ENCODE measurements around the gene EPHB2.
"Not testable (repeated sequence)": the region's sequence is repeated elsewhere in the genome, so short reads cannot be mapped to it uniquely, and the experiment has no call there.

EPHB2 gene

DNA sequence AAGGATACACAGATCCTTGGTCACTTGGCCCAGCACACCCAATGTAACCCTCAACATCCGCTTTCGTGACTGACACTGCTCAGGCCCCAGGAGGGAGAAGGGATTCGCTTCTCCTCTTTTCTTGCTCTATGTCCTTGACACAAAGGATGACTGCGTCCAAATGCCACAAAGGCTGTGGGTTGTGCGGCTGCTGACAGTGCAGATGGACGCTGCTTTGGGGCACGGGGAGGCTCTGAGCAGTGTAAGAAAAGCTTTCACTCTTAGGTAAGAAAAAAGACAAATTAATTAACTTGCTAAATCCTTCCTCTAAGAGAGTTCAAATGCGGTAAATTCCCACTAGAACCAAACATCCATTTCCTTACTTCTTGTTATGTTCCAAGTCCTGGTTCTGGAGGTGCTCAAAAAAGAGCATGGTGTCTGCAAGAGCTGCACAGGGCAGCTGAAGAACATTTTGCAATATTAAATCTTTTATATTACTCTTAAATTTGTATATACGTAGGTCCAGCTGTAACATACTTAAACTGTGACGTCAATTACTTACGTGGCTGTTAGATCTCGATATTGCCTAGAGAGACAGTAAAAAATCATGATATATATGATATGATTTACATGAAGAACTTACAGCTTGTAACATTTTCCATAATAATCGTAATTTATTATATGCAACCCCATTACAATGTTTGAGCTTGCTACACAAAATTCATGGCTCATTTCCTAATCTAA lies 19.4 kb upstream of the EPHB2 start:
- DNase-seq (ENCODE audit: low read depth) = no peak

DNA sequence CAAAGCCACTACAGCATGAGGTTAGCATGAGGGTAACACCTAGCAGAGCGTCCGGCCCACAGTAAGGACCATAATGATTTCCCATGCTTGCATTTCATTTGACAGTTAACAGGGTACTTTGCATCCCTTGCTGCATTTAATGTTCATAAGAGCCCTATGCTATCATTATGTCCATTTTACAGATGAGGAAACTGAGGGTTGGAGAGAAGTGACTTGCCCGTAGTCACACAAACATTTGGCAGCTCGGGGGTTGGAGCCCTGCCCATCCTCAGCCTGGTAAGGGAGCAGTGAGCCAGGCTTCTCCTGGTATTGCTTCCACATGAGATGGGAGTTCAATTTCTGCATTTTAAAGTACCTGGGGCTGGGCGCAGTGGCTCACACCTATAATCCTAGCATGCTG lies 16.5 kb upstream of the EPHB2 start:
- no peak for DNase-seq (ENCODE audit: low read depth)

DNA sequence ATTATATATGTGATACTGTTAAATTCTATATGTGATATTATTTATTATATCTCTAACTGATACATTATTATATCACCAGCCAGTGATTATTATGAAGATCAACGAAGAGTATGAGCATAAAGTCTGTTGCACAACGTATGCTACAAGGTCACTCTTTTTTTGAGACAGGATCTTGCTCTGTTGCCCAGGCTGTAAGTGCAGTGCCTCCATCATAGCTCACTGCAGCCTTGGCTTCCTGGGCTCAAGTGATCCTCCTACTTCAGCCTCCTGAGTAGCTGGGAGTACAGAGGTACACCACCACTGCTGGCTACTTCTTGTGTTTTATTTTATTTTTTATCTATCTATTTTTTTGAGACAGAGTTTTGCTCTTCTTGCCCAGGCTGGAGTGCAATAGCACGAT lies 14.0 kb upstream of the EPHB2 start:
- no peak for DNase-seq (ENCODE audit: low read depth)

DNA sequence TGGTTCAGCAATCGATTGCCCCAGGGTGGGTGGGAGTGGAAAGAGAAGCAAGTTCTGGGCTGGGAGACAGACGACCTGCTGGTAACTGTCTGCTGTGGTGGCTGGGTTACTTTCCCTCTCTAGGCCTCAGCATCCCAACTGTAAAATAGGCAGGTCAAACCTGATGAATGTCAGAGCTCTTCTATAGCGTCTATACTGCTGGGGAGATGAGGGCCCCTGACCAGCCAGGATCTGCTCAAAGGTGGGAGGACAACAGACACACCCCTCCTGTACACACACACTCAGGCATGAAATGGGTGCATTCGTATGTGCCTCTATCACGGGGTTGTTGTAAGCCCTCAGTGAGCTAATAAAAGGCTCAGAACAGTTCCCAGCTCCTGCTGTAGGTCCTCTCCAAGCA lies 12.7 kb upstream of the EPHB2 start:
- no peak for DNase-seq (ENCODE audit: low read depth)

DNA sequence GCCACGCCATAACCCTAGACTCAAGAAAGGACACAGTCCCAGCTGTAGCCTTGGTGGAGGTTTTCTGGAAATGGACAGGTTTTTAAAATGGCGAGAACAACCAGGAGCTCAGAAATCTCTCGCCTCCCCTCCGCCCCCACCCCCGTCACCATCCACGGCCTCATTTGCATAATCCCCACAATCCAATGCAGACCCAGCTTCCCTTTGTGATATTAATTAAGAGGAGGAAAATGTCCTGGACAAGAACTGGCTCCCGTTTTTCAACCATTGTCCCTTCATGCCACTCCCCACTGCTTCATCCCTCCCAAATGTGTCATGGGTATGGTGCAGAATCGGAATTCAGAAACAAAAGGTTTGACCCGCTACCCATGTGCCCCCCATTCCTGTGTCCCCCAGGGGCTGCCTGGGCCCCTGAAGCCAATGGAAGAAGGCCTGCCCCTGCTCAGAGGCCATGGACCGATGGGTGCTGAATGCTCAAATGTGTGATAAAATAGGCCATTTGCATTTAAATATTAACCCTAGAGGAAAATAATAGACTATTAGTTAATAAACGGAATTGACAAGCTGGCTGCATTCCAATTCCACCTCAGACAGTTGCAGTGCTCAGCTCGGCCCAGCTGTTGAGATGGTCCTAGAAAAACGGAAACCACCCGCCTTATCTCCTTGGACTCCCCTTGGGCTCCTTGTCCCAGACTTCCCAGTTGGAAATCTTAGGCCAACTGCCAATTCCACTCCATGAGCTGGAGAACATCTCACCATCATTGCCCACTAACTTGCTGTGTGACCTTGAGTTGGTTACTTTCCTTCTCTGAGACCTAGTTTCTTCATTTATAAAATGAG lies 10.7 kb upstream of the EPHB2 start:
- DNase-seq (ENCODE audit: low read depth) = no peak

DNA sequence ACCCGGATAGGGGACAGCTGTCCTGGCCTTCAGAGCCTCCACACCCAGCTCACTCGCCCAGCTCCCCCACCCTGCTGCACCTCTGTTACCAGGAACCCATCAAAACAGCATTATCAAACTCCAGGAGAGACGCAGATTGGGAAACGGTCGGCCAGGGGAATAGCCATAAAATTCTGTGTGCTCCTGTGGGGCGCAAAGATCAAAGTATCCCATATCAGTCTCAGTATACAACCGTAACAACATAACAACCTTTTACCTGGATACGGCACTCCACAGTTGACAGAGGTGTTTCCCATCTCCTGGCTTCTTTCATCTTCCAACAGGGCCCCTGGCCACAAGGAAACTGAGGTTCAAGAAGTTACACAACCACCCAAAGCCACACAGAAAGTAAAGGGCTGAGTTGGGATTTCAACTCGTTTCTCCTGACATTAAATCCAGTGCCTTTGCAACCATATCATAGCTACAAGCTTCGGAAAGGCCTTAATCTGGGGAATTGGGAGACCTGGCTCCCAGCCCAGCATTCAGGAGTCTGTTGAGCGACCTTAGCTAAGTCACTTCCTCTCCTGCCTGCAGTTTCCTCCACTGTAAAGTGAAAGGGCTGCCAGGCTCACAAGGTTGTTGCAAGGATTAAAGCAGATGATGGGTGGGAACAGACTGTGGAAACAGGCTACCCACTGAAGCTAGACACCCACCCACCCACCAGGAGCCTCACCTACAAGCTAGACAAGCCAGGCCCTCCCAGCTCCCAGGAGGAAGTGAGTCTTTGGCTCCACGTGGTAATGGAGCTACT lies 8.1 kb upstream of the EPHB2 start:
- no peak for DNase-seq (ENCODE audit: low read depth)

DNA sequence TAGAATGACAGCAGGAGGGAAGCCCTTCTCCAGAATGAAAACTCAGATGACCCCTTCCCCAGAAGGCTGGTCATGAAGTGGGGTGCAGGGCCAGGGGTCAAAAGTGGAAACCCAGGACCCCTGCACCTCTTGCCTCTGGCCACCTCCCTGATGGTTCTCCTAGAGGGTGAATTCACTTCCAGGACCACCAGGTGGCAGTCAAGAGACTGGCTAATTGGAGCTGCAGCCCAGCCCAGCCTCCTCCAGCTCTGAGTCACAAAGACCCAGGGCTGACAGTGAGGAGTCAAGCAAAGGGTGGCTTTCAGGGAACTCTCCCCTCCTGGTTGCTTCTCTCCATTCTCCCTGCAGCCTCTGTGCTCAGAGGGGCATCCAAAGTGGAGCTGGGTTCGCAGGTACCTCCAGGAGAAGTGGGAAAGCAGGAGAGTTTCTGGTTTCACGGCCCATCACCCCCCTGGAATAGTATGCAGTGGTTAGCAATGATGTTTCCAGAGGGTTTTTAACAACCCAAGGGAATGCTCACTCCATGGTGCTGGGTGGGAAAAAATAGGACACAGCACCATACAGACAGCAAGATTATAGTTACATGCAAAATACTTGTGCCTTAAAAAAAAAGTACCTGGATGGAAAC lies 6.1 kb upstream of the EPHB2 start:
- peak; percentile 79 for DNase-seq (ENCODE audit: low read depth)

DNA sequence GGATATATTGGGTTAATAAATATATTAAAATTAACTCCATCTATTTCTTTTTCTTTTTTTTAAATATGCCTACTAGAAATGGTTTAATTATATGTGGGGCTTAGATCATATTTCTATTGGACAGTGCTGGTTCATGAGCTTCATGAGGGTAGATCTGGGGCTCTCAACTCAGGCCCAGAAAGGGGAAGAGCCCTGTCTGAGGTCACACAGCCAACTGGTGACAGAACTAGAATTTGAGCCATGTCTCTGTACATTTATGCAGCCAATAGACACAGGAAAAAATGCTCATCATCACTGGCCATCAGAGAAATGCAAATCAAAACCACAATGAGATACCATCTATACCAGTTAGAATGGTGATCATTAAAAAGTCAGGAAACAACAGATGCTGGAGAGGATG lies 5.1 kb upstream of the EPHB2 start:
- DNase-seq (ENCODE audit: low read depth) = no peak

DNA sequence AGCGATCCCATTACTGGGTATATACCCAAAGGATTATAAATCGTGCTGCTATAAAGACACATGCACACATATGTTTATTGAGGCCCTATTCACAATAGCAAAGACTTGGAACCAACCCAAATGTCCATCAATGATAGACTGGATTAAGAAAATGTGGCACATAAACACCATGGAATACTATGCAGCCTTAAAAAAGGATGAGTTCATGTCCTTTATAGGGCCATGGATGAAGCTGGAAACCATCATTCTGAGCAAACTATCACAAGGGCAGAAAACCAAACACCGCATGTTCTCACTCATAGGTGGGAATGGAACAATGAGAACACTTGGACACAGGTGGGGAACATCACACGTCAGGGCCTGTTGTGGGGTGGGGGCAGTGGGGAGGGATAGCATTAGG lies 4.5 kb upstream of the EPHB2 start:
- not testable (repeated sequence) for DNase-seq (ENCODE audit: low read depth)

DNA sequence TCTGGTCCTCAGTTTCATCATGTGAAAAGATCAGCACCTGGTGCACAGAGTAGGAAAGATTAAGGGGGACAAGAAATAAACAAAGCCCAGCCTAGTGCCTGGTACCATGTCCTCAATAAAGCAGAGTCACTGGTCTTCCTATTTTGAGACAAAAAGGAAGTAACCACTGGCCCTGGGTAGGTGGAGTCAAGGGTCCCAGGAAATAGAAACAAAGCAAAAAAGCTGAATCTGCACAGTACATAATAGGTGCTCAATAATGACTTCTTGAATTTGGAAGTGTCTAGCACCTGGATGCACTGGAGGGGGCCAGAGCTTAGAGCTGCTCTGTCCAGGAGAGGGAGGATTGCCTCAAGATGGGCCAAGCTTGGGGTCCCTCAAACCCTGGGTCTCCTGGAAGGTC lies 1.9 kb upstream of the EPHB2 start:
- DNase-seq (ENCODE audit: low read depth) = no peak

DNA sequence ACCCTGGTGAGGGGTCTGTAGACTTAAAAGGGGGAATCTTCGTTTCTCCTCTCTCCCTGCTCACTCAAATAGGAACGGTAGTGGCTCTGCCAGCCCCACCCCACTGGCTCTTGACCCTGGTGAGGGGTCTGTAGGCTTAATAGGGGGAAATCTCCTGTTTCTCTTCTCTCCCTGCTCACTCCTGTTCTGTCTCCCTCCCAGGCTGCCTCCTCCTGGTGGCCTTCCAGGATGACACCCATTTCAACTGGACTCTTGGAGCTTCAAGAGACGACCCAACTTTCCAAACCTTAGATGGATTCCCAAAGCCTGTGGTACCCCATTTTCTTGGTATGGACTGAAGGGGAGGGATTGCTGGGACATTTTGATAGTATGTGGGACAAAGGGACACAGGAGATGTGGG lies 1.4 kb upstream of the EPHB2 start:
- no peak for DNase-seq (ENCODE audit: low read depth)

DNA sequence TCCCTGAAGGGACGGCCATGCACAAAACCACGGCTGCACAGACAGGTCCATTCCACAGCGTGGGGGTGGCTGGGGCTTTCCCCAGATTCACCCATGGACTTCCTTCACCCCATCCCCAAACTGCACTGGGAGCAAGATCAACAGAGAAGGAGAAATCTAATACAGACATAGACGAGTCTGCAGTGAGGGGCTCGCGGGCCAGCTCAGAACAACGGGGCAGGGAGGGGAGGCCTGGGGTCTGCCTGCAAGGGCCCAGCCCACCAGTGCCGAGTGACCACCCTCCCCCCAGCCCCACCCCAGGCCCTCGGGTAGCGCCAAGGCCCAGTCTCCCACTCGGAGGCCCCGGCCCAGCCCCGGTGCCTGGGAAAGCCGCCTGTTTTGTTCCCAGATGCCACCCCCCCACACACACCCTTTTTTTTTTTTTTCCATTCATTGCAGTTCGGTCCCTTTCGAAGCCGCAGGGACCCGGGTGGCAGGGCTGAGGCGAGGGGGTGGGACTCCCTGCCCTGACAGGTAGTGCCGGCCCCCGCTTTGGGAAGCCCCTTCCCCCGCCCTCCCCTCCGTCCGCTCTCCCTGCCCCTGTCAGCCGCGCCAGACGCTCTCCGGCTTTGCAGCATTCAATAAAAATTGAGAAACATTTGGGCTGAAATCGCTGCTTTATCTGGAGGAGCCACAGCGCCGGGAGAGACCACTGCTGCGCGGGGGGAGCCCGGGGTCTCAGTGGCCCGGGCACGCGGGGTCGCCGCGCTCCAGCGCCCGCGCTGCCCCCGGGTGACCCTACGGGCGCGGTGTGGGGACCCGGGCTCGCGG lies 543 bp upstream of the EPHB2 start:
- DNase-seq (ENCODE audit: low read depth) = no peak

DNA sequence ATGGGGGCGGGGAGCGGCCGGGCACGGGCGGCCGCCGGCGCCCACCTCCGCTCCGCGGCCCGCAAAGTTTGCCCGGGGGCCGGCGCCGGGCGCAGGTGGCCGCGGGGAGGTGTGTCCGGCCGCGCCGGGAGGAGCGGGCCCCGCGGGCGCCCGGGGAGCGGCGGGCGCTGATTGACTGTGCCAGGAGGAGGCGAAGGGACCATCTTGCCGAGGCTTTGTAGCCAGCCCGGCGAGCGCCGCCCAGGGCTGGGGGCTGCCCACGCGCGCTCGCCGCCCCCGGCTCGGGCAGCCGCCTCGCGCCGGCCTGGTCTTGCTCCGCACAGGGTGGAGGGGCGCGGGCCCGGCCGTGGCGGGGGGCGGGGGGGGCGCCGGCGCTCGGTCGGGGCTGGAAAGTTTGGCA lies 432 bp downstream of the EPHB2 start:
- no peak for DNase-seq (ENCODE audit: low read depth)

DNA sequence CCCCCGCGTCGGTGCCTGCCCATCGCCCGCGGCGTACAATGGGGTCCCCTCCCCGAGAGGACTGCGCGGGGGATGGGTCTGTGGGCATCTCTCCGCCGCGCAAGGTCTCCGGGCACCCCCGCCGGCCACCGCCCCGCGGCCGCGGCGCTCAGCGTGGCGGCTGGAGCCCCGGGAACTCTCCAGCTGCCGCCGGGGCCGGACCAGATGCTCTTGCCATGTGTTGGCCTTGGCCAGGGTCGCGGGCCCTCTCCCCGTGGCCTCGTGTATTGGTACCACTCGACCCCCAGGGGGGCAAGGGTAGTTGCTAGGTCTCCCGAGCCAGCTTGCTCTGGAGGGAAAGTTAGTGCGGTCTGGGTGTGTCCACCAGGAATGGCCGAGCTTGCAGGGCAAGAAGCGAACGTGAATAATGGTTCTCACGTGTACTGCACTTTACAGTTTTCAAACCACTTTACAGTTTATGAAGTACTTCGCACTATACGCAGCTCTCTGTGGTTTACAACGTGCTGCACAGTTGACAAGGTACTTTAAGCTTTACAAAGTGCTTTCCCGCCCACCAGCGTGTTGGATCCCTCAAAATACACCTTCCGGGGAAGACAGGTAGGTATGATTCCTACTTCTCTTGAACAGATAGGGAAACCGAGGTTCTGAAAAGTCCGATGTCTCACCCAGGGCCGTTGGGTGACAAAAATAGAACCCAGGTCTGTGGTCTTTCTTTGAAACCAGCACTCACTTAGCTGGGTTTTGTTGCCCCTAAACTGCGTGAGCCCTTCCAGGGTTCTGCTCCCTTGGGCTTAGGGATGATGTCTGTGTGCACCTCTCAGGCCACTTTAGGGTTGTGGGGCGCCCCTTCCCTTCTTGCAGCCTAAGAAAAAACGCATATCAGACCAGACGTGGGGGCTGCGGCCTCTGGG lies 1.2 kb downstream of the EPHB2 start:
- no peak for DNase-seq (ENCODE audit: low read depth)

DNA sequence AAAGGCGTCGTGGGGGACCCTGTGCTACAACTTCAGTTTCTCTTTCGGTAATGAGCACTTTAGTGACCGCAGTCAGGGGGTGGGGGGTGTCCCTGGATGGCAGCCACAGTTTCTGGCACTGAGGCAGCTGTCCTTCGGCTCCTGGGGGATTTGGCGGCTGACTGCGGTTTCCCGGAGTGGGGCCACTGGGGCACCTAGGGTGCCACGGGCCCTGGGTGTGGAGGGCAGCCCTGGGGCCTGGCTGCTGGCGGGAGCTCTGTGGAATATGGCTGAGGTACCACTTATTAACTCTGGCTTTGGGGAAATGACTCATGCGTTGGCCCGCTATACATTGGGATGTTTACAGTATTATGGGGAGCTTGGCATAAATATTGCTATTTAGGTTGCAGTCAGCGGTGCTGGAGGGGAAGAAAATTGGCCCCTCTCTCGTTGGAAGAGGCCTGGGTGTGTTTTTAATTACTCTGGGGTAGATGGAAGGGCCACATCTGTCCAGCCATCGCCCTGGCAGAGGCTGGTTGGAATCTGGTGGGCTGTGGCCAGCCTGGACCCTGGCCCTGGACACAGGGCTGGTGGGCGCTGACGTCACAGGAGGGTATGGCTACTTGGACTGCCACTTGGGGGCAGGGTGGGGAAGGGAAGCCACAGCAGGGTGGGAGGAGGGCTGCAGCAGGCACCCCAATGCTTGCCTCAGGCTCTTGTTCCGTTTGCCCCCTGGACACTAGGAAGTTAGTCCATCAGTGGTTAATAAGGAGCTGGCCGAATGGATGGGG lies 2.0 kb downstream of the EPHB2 start:
- DNase-seq (ENCODE audit: low read depth) = peak; percentile 61

DNA sequence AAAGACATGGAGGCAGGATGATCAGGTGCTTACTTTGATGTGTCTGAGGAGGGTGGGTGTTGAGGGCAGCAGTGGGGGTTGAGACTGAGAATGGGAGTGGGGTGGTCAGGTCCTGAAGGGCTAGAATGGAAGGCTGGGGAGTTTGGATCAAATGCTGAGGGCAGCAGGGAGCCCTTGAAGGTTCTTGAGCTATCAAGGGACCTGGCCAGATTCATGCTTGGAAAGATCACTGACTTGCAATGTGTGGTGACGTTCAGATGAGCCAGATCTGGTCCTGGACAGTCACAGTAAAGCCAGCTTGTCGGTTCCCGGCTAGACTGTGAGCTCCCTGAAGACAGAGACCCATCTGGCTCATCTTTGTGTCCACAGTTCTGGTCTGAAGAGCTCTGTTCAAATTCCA lies 3.8 kb downstream of the EPHB2 start:
- DNase-seq (ENCODE audit: low read depth) = no peak

DNA sequence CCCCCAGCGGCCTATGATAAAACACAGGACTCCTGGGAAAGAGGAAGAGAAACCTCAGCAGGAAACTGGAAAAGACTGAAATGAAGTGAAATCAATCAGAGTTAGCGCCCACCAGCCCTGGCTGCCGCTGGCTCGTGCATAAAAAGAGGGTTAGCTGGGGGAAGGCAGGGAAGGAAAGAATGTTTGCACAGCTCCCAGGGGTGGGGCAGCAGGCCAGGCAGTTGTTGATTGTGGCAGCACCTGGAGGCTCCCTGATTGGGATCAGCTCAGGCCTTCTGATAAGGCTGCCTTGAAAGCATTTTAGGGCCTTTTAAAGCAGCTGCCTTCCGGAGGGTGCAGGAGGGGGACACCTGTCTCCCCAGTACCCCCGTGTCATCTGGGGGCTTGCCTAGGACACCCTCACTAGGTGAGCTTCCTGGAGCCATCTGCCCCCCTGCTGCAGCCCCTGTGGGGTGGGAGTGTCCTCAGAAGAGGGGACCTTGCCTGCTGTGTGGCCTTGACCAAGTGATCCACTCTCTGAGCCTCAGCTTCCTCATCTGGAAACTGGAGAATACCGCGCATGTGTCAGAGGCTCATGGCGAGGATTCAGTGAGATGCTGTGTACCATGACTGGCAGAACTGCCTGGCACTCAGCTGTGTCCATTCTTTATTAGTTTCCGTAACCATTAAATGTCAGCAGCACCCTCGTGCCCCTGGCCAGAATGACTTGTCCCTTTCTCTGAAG lies 6.6 kb downstream of the EPHB2 start:
- no peak for DNase-seq (ENCODE audit: low read depth)

DNA sequence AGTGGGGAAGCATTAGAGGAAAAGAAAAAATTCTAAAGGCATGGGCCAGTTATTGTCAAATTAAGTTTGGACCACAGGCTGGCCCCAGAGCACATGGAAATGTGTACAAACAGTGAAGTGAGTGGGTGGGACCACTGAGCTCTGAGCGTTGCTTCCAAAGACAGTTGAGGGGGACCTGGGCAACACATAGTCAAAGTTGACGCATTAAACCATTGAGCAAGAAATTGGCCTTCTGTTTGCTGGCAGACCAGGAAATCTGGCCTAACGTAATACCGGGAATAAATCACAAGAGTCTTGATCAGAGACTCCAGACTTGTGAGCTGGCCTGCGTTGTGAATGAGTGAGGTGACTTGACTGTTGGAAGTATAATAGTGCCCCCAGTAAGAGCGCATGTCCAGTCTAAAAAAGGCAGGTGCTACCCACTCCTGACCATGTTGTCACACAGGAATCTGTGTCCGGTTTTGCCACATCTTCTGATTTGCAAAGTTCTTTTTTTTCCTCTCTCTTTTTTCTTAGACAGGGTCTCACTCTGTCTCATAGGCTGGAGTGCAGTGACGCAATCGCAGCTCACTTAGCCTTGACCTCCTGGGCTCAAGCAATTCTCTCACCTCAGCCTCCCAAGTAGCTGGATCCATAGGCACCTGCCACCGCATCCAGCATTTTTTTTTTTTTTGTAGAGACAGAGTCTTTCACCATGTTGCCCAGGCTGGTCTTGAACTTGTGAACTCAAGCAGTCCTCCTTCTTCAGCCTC lies 10.7 kb downstream of the EPHB2 start:
- DNase-seq (ENCODE audit: low read depth) = no peak
